Suppressor macrophage (primary cell): ENCODE results near the gene CRTAP.
"Not testable (repeated sequence)": the region's sequence is repeated elsewhere in the genome, so short reads cannot be mapped to it uniquely, and the experiment has no call there.

Experiments
- DNase-seq, 4 experiments: peaks; one replicate each; pipeline ENCODE4 v3.0.0-alpha.2; 2020 to 2022

Gene CRTAP

GRCh38 chr3:33099701-33100100 is 14.1 kb upstream of the CRTAP start:
- DNase-seq = no peak

DNA sequence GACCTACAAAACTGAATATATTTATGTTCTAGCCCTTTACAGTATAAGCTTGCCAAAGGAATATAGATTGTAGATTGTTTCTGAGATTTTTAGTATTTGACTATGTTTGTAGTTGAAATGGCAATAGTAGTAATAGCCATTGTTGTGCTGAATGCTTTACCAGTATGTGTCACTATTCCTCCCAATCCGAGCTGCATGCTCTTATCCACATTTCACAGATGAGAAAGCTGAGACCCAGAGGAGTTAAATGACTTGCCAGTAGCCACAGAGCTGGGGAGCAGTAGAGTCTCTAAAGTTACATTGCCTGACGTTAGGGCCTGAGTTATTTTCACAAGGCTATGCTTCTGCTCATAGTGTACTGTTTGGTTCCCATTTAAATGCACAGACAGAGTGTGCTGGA is 13.6 kb upstream of the CRTAP start:
- no peak for DNase-seq

- no peak for DNase-seq
These were observed 10.8 kb upstream of the CRTAP start for GRCh38 chr3:33103034-33103433.

- DNase-seq = no peak
These were observed 10.3 kb upstream of the CRTAP start for GRCh38 chr3:33103480-33103879.

GRCh38 chr3:33104803-33105202 is 9.0 kb upstream of the CRTAP start:
- no peak for DNase-seq

- DNase-seq = peak in 3 of 4 experiments; percentile 12 to 61 (median 60)
These were observed 8.4 kb upstream of the CRTAP start for GRCh38 chr3:33105341-33105948.

DNA sequence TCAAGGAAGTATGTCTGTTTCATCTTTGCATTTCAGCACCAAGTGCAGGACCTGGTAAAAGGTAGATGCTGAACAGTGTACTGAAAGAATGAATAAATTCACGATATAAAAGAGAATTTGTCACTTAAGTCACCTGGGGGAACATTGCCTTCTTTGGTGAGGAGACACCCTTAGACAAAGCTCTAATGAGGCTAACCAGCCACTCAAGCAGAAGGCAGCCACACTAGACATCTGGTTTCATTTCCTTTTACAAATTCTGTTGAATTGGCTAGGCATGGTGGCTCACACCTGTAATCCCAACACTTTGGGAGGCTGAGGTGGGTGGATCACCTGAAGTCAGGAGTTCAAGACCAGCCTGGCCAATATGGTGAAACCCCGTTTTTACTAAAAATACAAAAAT is 7.0 kb upstream of the CRTAP start:
- not testable (repeated sequence) for DNase-seq

- no peak for DNase-seq
These were observed 2.2 kb upstream of the CRTAP start for GRCh38 chr3:33111581-33111980.

GRCh38 chr3:33114622-33115023 is 809 bp downstream of the CRTAP start:
- DNase-seq = no peak

GRCh38 chr3:33115024-33115768 is 1.4 kb downstream of the CRTAP start:
- DNase-seq = peak; percentile 93 to 98 (median 96)

- no peak for DNase-seq
These were observed 3.6 kb downstream of the CRTAP start for GRCh38 chr3:33117461-33117860.

DNA sequence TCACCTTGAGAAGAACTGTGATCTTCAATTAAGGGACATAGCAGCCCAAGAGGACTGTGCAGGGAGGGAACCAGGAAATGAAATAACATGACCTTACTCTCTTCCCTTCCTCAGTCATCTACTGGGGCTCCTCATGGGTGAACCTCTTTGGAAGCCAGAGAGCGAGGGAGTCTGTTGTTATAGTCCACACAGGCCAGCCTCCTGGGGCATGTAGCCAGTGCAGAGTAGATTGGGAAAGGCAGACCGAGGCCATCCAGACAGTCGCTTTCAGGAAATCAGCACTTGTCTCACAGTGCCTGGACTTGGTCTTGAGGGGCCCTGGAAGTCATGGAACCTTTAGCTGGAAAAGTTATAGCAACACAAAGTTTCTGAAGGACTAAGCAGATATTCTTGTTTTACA is 6.1 kb downstream of the CRTAP start:
- DNase-seq = no peak

DNA sequence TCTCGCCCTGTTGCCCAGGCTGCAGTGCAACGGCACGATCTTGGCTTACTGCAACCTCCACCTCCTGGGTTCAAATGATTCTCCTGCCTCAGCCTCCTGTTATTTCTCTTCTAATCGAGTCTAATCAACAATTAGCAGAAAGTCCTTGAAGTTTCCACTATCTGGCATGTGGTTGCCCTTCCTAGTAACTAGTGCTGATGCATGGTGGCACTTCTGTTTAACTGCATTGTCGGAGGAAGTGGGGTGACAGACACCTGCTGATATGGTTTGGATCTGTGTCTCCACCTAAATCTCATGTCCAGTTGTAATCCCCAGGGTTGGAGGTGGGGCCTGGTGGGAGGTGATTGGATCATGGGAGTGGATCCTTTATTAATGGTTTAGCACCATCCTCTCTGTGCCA is 9.2 kb downstream of the CRTAP start:
- no peak for DNase-seq

DNA sequence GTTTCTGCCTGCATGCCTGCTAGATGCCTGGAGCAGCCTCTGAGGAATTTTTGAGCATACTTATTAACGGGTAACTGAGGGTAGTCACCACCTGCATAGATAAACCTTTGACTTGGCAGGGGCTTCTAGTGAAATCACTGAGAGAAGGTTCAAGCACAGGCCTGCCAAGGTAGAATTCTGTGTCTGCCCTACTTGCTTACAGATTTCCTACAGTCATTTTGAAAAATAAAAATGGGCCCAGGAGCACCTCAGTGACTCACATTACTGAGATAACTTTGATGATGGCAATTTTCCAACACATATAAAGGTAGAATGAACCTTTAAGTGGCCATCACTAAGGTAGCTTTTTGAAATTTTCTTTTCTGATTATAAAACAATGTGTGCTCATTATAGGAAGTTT is 10.8 kb downstream of the CRTAP start:
- DNase-seq = no peak

DNA sequence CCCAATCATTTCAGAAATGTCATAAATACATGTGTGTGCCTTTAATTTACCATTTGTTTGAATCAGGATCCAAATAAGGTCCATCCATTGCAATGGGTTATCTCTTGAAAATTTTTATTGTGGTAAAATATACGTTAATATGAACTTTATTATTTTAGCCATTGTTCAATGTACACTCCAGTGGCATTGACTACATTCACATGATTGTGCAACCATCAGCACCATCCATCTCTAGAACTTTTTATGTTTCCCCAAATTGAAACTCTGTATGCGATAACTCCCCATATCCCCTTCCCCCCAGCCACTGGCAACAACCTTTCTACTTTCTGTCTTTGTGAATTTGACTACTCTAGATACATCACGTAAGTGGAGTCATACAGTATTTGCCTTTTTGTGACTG is 12.0 kb downstream of the CRTAP start:
- no peak for DNase-seq

DNA sequence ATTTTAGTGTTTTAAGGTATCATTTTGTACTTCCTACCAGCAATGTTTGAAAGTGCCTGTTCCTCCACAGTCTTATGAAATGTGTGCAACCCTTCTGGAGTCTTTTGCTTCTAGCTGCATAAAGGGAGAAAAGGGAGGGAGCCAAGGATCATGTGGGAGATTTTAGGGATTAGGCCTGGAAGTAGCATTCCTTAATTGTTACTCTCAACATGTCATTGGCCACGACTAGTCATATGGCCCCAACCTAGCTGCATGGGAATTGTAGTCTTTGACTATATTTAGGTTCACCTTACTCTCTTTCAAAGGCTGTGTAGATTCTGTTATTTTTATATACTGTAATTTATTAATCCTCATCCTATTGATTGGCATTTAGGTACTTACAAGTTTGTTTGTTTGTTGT is 14.9 kb downstream of the CRTAP start:
- no peak for DNase-seq

DNA sequence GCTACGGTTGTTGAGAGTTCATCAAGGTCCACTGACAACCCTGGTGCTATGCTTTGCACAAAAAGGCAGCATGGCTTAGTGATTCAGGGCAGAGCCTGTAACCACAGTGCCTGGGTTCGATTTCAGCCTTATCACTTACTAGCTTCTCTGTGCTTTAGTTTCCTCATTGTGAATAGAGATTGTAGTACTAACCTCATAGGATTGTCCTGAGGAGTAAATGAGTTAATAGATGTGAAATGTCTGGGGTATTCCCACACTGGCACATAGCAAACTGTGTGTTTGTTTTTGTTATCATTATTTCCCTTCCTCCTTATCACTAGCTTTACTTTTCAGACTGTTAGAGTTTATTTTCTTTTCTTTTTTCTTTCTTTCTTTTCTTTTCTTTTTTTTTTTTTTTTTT is 16.3 kb downstream of the CRTAP start:
- DNase-seq = no peak

- peak; percentile 68 to 73 (median 72) for DNase-seq
These were observed 17.7 kb downstream of the CRTAP start for GRCh38 chr3:33131331-33132018.

GRCh38 chr3:33132019-33132360 is 18.2 kb downstream of the CRTAP start:
- DNase-seq = no peak

DNA sequence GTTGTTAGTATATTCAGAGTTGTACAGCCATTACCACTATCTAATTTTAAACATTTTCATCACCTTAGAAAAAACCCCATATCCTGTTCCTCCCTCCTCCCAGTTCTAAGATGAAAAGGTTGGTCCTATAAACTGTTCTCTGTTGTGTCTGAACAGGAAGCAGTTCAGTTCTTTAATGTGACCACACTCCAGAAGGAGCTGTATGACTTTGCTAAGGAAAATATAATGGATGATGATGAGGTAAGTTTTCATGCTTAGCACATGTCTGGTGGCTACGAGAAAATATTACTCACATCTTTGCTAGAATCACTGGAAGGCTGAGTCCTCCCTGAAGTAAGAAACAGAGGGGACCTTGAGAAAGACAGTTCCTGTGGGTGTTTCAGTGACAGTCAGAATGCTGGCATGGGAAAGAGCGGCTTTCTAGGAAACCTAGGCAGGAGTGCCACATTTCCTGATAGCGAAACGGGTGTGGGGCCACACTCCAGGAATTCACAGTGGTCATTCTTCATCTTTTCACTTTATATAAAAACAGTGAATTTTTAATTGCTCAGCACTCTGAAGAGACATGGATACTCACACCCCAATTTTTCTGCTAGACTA is 20.3 kb downstream of the CRTAP start:
- peak in 2 of 4 experiments; percentile 42 to 64 for DNase-seq

- DNase-seq = no peak
These were observed 23.9 kb downstream of the CRTAP start for GRCh38 chr3:33137691-33138090.

- peak in 1 of 4 experiments; percentile 10 for DNase-seq
These were observed 25.3 kb downstream of the CRTAP start for GRCh38 chr3:33139006-33139623.

DNA sequence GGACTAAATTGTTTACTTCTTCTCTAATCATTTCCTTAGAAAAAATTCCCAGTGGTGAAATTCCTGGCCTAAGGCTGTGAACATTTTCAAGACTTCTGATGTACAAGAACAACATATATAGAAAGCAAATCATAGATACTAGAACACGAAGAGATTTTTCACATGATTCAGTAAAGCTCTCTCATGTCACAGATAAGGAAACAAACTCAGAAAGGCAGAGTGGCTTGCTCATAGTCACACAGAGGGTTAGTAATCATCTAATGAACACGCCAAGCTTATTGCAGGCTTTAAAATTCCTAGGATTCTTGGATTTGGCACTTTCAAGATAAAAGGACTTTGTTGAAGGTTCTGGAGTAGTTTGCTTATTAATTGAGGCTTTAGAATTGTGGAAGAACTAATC is 26.2 kb downstream of the CRTAP start:
- DNase-seq = no peak
